Right ventricle myocardium inferior (tissue), 1 donor: ENCODE measurements around the gene CHCHD5. TPM values are rescaled to one million over a fixed set of nuclear protein-coding genes. Genes with fewer than 3 reads are reported as not detected.
A peak's percentile ranks its signal among the peaks of the same experiment; 100 is the strongest.
"Not testable (repeated sequence)": the region's sequence is repeated elsewhere in the genome, so short reads cannot be mapped to it uniquely, and the experiment has no call there.

Experiments used
- ATAC-seq: fragments of 200-7000 bp; cut with Tn5 transposase; one replicate; pipeline ENCODE4 v1.9.1; 2020; ENCODE audit warnings: mild to moderate bottlenecking, moderate library complexity
- DNase-seq: peaks from one replicate; pipeline ENCODE4 v3.0.0; 2021; ENCODE audit errors: missing footprints
- intact Hi-C: fragments of 100-400 bp; cut with DNase I; formaldehyde crosslinking; loops from one replicate; pipeline ENCODE4 v1.11.0; 2022
- total RNA-seq: library from RNA; stranded (reverse); fragmentation: NEBNext Ultra II Directional; extraction: Animal tissue kit (Norgen Biotek cat#: 25700); gene quantifications from one replicate; pipeline ENCODE4 v1.2.1, GENCODE V29; 2021
- donor health status: DM: no; HTN: yes; CAD: no; lungs with severe emphysema.

Gene CHCHD5
- total RNA-seq, 1 donor from 2014 or later: 20.8 TPM

DNA sequence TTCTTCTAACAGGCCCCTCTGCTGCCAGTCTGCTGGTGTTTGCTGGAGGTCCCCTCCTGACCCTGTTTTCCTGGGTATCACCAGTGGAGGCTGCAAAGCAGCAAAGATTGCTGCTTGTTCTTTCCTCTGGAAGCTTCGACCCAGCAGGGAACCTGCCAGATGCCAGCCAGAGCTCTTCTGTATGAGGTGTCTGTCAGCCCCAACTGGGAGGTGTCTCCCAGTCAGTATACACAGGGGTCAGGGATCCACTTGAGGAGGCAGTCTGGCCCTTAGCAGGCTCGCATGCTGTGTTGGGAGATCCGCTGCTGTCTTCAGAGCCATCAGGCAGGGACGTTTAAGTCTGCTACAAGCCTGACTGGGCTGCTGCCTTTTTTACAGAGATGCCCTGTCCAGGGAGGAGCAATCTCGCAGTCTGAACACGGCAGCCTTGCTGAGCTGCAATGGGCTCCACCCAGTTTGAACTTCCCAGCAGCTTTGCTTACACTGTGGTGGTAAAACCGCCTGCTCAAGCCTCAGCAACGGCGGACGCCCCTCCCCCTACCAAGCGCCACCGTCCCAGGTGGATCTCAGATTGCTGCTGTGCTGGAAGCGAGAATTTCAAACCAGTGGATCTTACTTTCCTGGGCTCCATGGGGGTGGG is 29.9 kb downstream of the CHCHD5 start:
- DNase-seq: no peak
- intact Hi-C loops: no loop called here
- no peak for ATAC-seq

DNA sequence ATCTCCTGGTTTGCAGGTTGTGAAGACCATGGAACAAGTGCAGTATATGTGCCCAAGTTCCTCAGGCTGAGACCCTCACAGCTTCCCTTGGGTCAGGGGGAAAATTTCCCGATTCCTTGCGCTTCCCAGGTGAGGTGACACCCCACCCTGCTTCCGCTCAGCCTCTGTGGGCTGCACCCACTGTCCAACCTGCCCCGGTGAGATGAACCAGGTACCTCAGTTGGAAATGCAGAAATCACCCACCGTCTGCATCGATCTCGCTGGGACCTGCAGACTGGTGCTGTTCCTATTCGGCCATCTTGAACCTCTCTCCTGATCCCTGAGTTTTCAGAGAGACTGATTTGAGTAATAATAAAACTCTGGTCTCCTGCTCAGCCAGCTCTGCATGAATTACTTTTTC is 30.6 kb downstream of the CHCHD5 start:
- intact Hi-C loops: no loop called here
- no peak for ATAC-seq
- DNase-seq: no peak

DNA sequence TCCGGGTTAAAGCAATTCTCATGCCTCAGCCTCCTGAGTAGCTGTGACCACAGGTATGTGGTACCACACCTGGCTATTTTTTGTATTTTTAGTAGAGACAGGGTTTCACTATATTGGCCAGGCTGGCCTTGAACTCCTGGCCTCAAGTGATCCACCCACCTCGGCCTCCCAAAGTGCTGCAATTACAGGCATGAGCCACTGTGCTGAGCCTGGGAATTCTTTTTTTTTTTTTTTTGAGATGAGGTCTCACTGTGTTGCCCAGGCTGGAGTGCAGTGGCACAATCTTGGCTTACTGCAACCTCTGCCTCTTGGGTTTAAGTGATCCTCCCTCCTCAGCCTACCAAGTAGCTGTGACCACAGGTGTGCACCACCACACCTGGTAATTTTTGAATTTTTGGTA is 31.4 kb downstream of the CHCHD5 start:
- DNase-seq, ATAC-seq, intact Hi-C loops: not testable (repeated sequence)

DNA sequence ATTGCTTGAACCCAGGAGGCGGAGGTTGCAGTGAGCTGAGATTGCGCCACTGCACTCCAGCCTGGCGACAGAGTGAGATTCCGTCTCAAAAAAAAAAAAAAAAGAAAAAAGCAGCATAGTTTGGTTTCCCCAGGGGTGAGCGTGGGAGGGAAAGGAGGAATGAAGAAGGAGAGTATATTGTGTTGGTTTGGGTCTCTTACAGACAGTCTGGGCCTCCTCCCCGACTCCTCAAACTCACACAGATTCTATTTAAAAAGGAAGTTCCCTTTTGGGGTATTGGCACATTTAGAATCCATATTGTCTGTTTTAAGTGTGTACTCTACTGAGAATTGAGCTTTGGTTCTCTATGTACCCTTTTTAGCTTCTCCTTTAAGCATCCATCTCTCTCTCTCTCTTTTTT is 34.0 kb downstream of the CHCHD5 start:
- DNase-seq (no peak), ATAC-seq (no peak)
- intact Hi-C loops: no loop called here

DNA sequence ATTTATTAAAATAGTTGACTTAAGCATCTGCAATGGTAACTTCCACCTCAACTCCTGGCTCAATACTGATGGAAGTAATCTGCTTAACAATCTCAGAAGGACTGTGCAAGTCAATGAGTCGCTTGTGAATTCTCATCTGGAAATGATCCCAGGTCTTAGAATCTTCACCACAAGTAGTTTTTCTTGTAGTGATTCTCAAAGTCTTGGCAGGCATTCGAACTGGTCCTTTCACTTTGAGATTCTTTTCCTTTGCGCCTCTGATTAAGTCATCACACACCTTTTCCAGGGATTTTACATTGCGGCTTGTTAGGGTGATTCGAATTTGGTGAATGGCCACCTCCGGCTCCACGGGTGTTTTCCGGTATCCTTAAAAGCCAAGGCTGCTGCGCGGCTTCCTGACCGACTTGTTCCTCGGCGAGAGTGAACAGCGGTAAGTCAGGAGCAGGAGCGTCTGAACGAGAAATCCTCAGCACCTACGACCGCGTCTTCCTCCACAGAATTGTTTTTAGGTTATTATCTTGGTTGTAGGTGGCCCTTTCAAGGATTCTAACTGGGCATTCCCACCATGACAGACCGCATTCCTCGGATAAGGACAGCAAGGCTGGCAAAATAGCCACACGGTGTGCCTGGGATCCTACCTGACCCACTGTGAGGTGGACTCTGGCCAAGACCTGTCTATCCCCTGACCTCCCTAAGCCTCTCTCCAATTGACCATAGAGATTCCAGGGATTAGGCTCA is 37.5 kb downstream of the CHCHD5 start:
- intact Hi-C loops: no loop called here
- no peak for ATAC-seq
- DNase-seq: no peak

GRCh38 chr2:112622528-112622849 is 38.1 kb downstream of the CHCHD5 start:
- intact Hi-C loops: no loop called here
- no peak for ATAC-seq
- DNase-seq: no peak

GRCh38 chr2:112623913-112624777 is 39.7 kb downstream of the CHCHD5 start:
- DNase-seq (peak; percentile 71), ATAC-seq (no peak)
- intact Hi-C loops: no loop called here

- DNase-seq (no peak), ATAC-seq (no peak)
- intact Hi-C loops: loop anchor here (1.0 kb wide), 2 partner anchors 66 to 101 kb away; no protein-coding TSS in a partner anchor
Observed at GRCh38 chr2:112625474-112626114, 41.2 kb downstream of the CHCHD5 start.

DNA sequence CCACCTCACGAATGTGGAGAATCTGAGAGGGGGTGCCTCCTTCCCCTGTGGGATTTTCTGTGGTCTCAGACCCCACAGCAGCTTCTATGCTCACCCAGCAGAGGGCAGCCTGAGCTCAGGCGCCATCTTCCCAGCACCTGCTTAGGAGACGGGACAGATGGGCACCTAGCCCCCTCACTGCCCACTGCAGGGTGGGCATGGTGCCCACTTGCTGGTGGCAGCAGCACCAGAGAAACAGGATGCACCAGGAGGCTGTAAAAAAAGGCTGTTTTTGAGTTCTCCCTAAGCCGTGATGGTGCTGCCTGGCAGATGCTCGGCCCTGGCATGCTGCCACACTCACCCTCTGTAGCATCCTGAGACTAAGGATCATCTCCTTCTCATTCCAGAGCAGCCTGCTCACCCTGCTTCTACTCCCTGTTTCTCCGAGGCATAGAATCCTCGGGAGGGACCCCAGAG is 42.2 kb downstream of the CHCHD5 start:
- DNase-seq (peak; percentile 79), ATAC-seq (peak; percentile 77)
- intact Hi-C loops: loop anchor here (1.0 kb wide), 2 partner anchors 65 to 100 kb away; no protein-coding TSS in a partner anchor

DNA sequence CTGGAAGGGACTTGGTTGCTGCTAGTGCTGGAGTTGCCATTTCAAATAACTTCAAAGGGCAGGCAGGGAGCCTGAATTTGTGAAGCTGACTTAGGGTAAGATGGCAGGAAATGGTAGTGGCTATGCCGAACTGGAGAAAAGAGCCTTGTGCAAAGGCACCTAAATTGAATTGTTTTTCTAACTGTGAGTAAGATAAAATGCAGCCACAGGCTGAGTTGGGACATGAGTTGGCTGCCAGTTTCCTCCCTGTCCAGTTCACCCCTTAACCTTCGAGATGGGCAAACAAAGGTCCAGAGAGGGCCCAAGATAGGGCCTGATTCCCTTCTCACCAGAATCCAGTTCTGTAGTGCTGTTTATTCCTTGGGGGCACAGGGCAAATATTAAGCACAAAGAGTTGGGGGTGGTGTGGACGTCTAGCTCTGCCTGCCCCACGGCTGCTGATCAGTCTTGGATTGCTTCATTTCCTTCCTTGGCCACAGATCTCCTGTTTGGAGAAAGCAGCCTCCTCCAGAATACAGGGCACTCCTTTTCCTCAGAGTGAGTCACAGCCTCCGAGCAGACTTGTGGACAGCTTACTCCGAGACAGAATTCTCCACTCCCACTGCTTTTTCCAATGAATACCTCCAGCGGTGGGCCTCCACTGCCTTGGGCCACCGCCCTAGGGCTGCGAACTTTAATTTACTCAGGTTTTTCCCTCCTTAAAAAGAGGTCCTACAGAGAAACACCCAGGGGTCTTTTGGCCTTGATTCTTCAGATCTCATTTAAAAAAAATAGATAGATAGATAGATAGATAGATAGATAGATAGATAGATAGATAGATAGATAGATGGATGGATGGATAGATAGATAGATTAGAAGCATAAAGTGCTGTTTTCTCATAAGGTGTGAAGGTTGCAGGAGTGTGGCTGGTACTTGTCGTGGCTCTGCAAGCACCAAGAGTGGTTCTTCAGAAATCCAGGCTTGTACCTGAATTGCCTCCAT is 42.9 kb downstream of the CHCHD5 start:
- intact Hi-C loops: no loop called here
- ATAC-seq (peak; percentile 96), DNase-seq (no peak)

DNA sequence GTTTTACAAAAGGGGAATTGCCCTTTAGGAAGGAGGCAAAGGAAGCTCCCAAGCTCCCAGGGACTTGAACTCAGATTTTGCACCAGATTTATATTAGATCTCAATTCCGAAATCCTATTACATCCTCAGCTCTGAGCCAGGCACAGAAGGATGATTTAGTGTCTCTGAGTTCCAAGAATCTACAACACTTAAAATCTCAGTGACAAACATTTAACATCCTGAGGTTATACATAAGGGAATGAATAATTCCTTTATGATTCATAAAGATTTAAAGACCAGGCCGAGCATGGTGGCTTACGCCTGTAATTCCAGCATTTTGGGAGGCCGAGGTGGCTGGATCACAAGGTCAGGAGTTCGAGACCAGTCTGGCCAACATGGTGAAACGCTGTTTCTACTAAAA is 44.8 kb downstream of the CHCHD5 start:
- no peak for DNase-seq
- ATAC-seq: no peak
- intact Hi-C loops: no loop called here

DNA sequence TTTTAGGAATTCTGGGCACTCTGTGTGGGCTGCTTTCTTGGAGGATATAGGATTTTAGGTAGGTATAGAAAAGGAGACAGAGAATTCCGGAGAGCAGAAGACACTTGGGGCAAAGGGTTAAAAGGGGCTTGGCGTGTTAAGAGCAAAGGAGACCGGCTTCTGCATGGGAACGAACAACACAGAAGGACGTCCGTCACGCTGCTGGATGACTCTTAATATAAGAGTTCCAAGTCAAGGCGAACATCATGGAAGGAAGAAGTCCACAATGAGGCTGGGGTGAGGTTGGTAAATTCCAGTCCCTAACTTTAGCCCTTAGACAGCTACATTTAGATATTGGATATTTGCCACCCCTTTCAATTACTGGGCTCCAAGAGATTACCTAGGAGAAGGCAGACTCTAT is 45.4 kb downstream of the CHCHD5 start:
- no peak for DNase-seq
- intact Hi-C loops: no loop called here
- no peak for ATAC-seq

DNA sequence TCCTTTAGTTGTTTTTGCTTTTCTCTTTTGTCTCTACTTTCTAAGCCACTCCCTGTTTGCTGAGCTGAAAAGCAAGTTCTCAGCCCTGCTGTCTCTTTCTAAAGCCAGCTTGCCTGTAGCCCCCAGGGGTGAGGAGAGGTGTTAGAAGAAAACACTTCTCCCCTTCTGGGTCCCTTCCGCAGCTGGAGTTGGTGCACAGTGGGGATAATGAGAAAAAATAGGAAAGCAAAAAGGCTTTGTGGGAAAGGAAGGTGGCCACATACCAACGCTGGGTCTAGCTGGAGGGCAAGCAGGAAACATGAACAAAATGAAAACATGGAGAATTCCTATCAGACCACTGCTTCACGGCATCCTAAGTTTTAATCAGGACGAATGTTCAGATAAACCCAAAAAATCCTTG is 45.9 kb downstream of the CHCHD5 start:
- intact Hi-C loops: no loop called here
- DNase-seq (no peak), ATAC-seq (no peak)

GRCh38 chr2:112633708-112634107 is 49.3 kb downstream of the CHCHD5 start:
- intact Hi-C loops: no loop called here
- ATAC-seq (no peak), DNase-seq (no peak)

GRCh38 chr2:112634153-112634873 is 49.9 kb downstream of the CHCHD5 start:
- ATAC-seq (no peak), DNase-seq (no peak)
- intact Hi-C loops: no loop called here

GRCh38 chr2:112634874-112635157 is 50.4 kb downstream of the CHCHD5 start:
- ATAC-seq: no peak
- intact Hi-C loops: no loop called here
- DNase-seq: no peak

DNA sequence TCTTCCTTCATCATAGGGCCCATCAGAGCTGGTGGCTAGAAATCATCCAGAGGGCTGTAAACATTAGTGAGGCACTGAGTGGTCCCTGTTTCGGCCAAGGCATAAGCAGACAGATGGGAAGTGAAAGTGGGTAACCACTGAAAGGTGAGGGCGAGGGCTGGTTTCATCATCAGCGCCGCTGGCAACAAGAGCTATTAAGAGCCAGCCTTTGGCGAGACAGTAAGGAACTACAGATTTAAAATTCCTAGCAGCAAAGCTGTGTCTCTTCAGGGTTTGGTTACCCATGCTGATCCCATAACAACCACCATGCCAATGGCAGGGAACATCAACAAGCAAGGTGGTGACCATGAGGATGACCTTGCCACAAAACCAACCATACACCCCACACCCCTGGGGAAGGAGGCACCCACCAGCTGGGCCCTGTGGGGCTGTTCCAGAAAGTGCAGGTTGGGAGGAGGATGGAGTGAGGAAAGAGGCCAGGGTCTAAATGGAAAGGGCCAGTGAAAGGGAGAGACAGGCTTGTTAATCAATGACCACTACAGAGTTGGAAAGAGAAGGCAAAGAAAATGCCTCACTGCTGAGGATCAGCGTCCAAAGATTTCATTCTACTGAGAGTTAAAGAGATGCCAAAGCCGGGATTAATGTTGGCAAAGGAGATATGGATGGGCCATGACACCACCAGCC is 52.3 kb downstream of the CHCHD5 start:
- DNase-seq (no peak), ATAC-seq (no peak)
- intact Hi-C loops: no loop called here
